H1 (cell line): ENCODE results near the gene ZNF548. TPM values are rescaled to one million over a fixed set of nuclear protein-coding genes. Genes with fewer than 3 reads are reported as not detected.

Experiments used
- POU5F1 ChIP-seq: IDR thresholded peaks from 2 replicates; pipeline ENCODE4 v1.6.1; 2011; ENCODE audit warnings: low read depth, mild to moderate bottlenecking, low read length, moderate library complexity
- RAD21 ChIP-seq, 2 experiments: IDR thresholded peaks in 1 of 2; conservative IDR thresholded peaks in 1 of 2; 2 replicates each; pipeline ENCODE4 v1.6.1; 2011; ENCODE audit warnings: low read depth in 2 of 2, low read length in 2 of 2, improper control_type of control experiment in 1 of 2, inconsistent platforms in 1 of 2, mild to moderate bottlenecking in 1 of 2, moderate library complexity in 1 of 2
- RXRA ChIP-seq: IDR thresholded peaks from 2 replicates; pipeline ENCODE4 v1.6.1; 2011; ENCODE audit warnings: low read depth, mild to moderate bottlenecking, low read length, moderate library complexity; ENCODE audit not compliant: insufficient read depth
- TAF7 ChIP-seq: optimal IDR thresholded peaks from 2 replicates; pipeline ENCODE3; 2011; ENCODE audit warnings: low read depth, mild to moderate bottlenecking, inconsistent platforms, low read length, moderate library complexity, borderline replicate concordance
- polyA plus RNA-seq, 7 experiments: library from polyadenylated mRNA; depleted of rRNA in 3 of 7; stranded (reverse) in 5 of 7; unstranded in 2 of 7; fragments of >200 nt in 5 of 7; fragments of 200-250 nt in 2 of 7; gene quantifications; 1 replicate in 5 of 7; 2 replicates in 1 of 7; 4 replicates in 1 of 7; pipeline versions ENCODE4 v1.2.1 to v1.2.3, GENCODE V29; 2011 to 2013; ENCODE audit warnings: missing spikeins in 2 of 7, mixed read lengths in 2 of 7
- total RNA-seq: library from RNA; stranded (reverse); fragmentation: NEBNext Ultra II Directional; extraction: Animal tissue kit (Norgen Biotek cat#: 25700); gene quantifications from 2 replicates; pipeline ENCODE4 v1.2.1, GENCODE V29; 2021

The ZNF548 gene
- total and polyA plus RNA-seq, 2 of the 8 experiments (the other 6 are each of a cell fraction or from before 2014, with no cell fraction given) = 7.4 to 9.9 TPM

- TF ChIP-seq RAD21 (IDR thresholded peaks at IDR 0.05 in 1 of 2, conservative IDR thresholded peaks at IDR 0.05 in 1 of 2; ENCODE audit: low read depth in 2 of 2, low read length in 2 of 2) (no peak), RXRA (no peak), TAF7 (no peak), POU5F1 (no peak)
- TF ChIP-seq, all 59 proteins: peak for 0
These were observed 32.2 kb upstream of the ZNF548 start (continued) for GRCh38 chr19:57357406-57357805.
